SU-DHL-6 (cell line): ENCODE data around the gene UBR4.

ENCODE experiments used
- EZH2phosphoT487 ChIP-seq: fragments of 200-600 bp; sonication (generic), shearing (Covaris generic); conservative IDR thresholded peaks from 2 replicates; pipeline ENCODE4 v1.6.1; 2018; ENCODE audit warnings: mild to moderate bottlenecking, antibody characterized with exemption, low read length, moderate library complexity, mixed read lengths
- TF ChIP-seq, protein P1 (sequence below): fragments of 200-600 bp; sonication (generic); IDR thresholded peaks from one replicate; pipeline ENCODE4 v1.5.1; 2017; ENCODE audit warnings: antibody characterized with exemption, mild to moderate bottlenecking, low read length, moderate library complexity; ENCODE audit not compliant: insufficient read depth, poor library complexity, severe bottlenecking

DNA sequence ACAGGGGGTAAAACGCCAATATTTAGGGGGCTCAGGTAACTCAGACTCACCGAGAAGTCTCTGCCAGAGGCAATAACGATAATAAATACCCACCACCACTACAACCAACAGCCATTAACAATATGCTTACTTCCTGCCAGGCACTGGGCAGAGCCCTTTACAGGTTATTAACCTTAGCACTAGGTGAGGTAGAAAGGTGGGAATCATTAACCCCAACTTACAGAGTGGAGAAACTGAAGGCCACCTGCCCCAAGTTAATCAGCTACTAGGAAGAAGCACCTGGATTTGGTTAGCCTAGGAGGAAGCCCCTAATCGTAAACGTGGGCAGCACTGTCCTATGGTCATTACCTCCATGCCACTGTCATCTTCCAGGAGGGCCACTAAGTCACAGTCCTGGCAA is 110.0 kb downstream of the UBR4 start:
- TF ChIP-seq, protein P1, sequence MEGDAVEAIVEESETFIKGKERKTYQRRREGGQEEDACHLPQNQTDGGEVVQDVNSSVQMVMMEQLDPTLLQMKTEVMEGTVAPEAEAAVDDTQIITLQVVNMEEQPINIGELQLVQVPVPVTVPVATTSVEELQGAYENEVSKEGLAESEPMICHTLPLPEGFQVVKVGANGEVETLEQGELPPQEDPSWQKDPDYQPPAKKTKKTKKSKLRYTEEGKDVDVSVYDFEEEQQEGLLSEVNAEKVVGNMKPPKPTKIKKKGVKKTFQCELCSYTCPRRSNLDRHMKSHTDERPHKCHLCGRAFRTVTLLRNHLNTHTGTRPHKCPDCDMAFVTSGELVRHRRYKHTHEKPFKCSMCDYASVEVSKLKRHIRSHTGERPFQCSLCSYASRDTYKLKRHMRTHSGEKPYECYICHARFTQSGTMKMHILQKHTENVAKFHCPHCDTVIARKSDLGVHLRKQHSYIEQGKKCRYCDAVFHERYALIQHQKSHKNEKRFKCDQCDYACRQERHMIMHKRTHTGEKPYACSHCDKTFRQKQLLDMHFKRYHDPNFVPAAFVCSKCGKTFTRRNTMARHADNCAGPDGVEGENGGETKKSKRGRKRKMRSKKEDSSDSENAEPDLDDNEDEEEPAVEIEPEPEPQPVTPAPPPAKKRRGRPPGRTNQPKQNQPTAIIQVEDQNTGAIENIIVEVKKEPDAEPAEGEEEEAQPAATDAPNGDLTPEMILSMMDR: no peak
- no peak for TF ChIP-seq EZH2phosphoT487
